Loucy (cell line): ENCODE data around the gene NSD2.

Experiments
- H2AFZ ChIP-seq: fragments of 200-600 bp; sonication (generic); 2 replicates; pipeline ENCODE4 v1.6.0; 2016; ENCODE audit warnings: antibody characterized with exemption, mild to moderate bottlenecking, low read length, moderate library complexity
- H3F3A ChIP-seq: fragments of 200-600 bp; 2 replicates; pipeline ENCODE4 v1.6.0; 2016; ENCODE audit warnings: antibody characterized with exemption, low read depth, mild to moderate bottlenecking
- H3K27me3 ChIP-seq: fragments of 200-600 bp; sonication (generic); 2 replicates; pipeline ENCODE4 v1.6.1; 2014; ENCODE audit warnings: low read length, mild to moderate bottlenecking; ENCODE audit not compliant: insufficient read depth, poor library complexity, severe bottlenecking
- H3K36me3 ChIP-seq: fragments of 200-600 bp; sonication (generic); 2 replicates; pipeline ENCODE4 v1.6.1; 2016; ENCODE audit warnings: low read length; ENCODE audit not compliant: insufficient read depth
- H3K4me1 ChIP-seq: fragments of 200-600 bp; sonication (generic); 2 replicates; pipeline ENCODE4 v1.5.1; 2014; ENCODE audit warnings: low read length, mild to moderate bottlenecking; ENCODE audit not compliant: insufficient read depth, poor library complexity, severe bottlenecking
- H3K4me2 ChIP-seq: fragments of 200-600 bp; sonication (generic); 2 replicates; pipeline ENCODE4 v1.6.0; 2014; ENCODE audit warnings: antibody characterized with exemption, low read length, low read depth, mild to moderate bottlenecking; ENCODE audit not compliant: poor library complexity, severe bottlenecking
- H3K4me3 ChIP-seq: fragments of 200-600 bp; sonication (generic); 2 replicates; pipeline ENCODE4 v1.5.1; 2014; ENCODE audit warnings: low read length, mild to moderate bottlenecking, mixed read lengths; ENCODE audit not compliant: poor library complexity, severe bottlenecking
- H3K79me2 ChIP-seq: fragments of 200-600 bp; sonication (generic); 2 replicates; pipeline ENCODE4 v1.6.1; 2014; ENCODE audit warnings: low read length; ENCODE audit not compliant: insufficient read depth
- H3K9ac ChIP-seq: fragments of 200-600 bp; sonication (generic); 2 replicates; pipeline ENCODE4 v1.6.0; 2014; ENCODE audit warnings: mild to moderate bottlenecking, low read depth, low read length, moderate library complexity; ENCODE audit not compliant: poor library complexity, severe bottlenecking
- H3K9me2 ChIP-seq: fragments of 200-600 bp; sonication (generic); replicated peaks from 2 replicates; pipeline ENCODE4 v1.6.1; 2016; ENCODE audit warnings: low read depth, low read length, mixed read lengths
- H3K9me3 ChIP-seq: fragments of 200-600 bp; sonication (generic); 2 replicates; pipeline ENCODE4 v1.6.1; 2014; ENCODE audit warnings: mild to moderate bottlenecking, antibody characterized with exemption, low read length, low read depth; ENCODE audit not compliant: insufficient read depth
- H4K20me1 ChIP-seq: fragments of 200-600 bp; sonication (generic); 2 replicates; pipeline ENCODE4 v1.6.0; 2014; ENCODE audit warnings: antibody characterized with exemption, low read length, mild to moderate bottlenecking; ENCODE audit not compliant: insufficient read depth, poor library complexity, severe bottlenecking
- EZH2phosphoT487 ChIP-seq: fragments of 200-600 bp; IDR thresholded peaks from 2 replicates; pipeline ENCODE4 v1.6.1; 2018; ENCODE audit warnings: antibody characterized with exemption, mild to moderate bottlenecking, moderate library complexity, borderline replicate concordance
- TF ChIP-seq, protein P1 (sequence below): fragments of 200-600 bp; sonication (generic); conservative IDR thresholded peaks from 2 replicates; pipeline ENCODE4 v1.5.1; 2014; ENCODE audit warnings: mild to moderate bottlenecking, antibody characterized with exemption, low read length

NSD2 gene

DNA sequence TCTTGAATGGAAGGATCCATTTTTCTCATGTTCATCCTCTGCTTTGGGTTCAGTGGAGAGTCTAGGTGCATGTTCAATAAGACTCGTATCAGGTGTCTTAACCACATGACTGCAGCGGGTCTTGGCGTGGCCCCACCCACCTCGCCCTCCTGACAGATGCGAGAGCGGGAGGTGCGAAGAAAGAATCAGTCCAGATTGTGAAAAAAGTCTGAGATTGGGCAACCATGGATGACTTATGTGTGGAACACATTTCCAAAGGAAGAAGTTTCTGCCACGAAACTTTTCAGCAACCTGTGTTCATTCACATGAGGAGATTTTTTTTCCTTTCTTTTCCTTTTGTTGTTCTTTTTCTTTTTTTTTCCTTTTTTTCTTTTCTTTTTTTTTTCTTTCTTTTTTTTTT is 66.8 kb downstream of the NSD2 start:
- H3K9me3 ChIP-seq = no peaks in the 10 kb centered on the region
- H3K9me2 ChIP-seq = no peaks in the 10 kb centered on the region
- no peaks in the 10 kb centered on the region for H3K27me3 ChIP-seq
- no peaks in the 10 kb centered on the region for H3K4me1 ChIP-seq
- H3K4me3 ChIP-seq = no peak overlapping the region
- no peak overlapping the region for H3K4me2 ChIP-seq
- H3K79me2 ChIP-seq = no peaks in the 10 kb centered on the region
- TF ChIP-seq, protein P1, sequence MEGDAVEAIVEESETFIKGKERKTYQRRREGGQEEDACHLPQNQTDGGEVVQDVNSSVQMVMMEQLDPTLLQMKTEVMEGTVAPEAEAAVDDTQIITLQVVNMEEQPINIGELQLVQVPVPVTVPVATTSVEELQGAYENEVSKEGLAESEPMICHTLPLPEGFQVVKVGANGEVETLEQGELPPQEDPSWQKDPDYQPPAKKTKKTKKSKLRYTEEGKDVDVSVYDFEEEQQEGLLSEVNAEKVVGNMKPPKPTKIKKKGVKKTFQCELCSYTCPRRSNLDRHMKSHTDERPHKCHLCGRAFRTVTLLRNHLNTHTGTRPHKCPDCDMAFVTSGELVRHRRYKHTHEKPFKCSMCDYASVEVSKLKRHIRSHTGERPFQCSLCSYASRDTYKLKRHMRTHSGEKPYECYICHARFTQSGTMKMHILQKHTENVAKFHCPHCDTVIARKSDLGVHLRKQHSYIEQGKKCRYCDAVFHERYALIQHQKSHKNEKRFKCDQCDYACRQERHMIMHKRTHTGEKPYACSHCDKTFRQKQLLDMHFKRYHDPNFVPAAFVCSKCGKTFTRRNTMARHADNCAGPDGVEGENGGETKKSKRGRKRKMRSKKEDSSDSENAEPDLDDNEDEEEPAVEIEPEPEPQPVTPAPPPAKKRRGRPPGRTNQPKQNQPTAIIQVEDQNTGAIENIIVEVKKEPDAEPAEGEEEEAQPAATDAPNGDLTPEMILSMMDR = no peak
- no peak for TF ChIP-seq EZH2phosphoT487
- peaks cover 75% of the 10 kb centered on the region for H3K36me3 ChIP-seq
- no peaks in the 10 kb centered on the region for H3F3A ChIP-seq
- H4K20me1 ChIP-seq = peaks cover 3% of the 10 kb centered on the region
- no peak overlapping the region for H3K9ac ChIP-seq
- H2AFZ ChIP-seq = no peak overlapping the region

DNA sequence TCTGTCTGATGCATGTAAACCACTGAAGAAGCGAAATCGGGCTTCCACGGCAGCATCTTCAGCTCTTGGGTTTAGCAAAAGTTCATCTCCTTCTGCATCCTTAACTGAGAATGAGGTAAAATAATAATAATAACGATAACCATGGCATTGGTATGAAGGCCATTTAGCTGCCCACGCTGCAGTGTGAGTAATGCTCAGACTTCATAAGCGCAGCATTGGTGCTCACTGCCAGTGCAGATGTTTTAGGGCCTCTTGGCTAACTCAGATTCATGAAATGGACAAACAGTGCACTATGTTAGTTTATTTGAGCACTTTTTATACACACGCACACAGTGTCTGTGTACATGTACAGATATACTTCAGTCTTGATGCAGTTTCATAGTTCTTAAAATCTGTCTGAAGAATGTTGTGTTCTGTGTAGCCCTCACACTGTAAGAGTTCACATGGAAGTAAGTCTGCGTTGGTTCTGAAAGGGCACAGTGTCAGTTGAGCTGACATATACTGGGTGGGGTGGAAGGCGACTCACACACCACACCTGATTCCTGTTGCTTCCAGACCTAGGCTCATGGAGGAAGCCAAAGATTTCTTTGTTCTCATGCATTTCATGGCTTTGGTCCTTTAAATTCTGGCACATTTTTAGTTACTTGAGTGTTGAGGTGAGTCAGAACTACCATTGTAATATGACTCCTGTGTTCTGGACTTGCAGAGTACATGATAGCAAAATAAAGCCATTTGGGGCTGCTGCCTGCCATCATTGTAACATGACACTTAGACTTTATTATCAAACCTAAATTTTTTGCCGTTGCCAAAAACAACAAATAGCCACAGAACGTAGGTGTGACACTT is 68.7 kb downstream of the NSD2 start:
- Histone ChIP-seq H3K79me2 (no peaks in the 10 kb centered on the region), H3K36me3 (peaks cover 89% of the 10 kb centered on the region)
- no peak for TF ChIP-seq EZH2phosphoT487

DNA sequence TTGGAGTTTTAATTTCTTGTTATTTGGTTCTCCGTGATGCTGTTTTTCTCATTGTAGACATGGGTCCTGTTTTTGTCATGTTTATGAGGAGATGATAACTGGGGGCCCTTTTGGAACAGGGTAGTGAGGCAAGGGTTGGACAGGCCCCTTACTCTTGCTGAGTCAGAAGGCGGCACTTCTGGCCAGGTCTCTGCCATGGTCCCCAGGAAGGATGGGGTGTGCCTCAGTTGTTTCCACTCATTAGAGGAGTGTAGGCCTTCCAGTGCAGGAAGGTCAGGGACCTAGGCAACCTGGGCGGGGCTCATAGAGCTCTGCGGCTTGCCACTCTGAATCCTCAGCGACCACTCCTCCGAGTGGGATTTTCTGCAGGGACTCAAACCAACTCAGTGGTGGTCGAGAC is 69.4 kb downstream of the NSD2 start:
- Histone ChIP-seq H3K27me3 (no peaks in the 10 kb centered on the region), H3K4me3 (no peak overlapping the region), H3K36me3 (peaks cover 87% of the 10 kb centered on the region), H3K9me2 (no peaks in the 10 kb centered on the region), H3K9me3 (no peaks in the 10 kb centered on the region), H3K4me2 (no peak overlapping the region), H3K79me2 (no peaks in the 10 kb centered on the region), H3F3A (no peaks in the 10 kb centered on the region), H2AFZ (no peak overlapping the region), H4K20me1 (peaks cover 3% of the 10 kb centered on the region), H3K4me1 (no peaks in the 10 kb centered on the region), H3K9ac (no peak overlapping the region)
- TF ChIP-seq, protein P1 = no peak

More for the DNA sequence above, 68.7 kb downstream of the NSD2 start:
- H2AFZ ChIP-seq = no peak overlapping the region
- no peaks in the 10 kb centered on the region for H3K4me1 ChIP-seq
- H3K9me2 ChIP-seq = no peaks in the 10 kb centered on the region
- H3K27me3 ChIP-seq = no peaks in the 10 kb centered on the region
- peaks cover 3% of the 10 kb centered on the region for H4K20me1 ChIP-seq
- H3K4me3 ChIP-seq = no peak overlapping the region
- no peak overlapping the region for H3K9ac ChIP-seq
- no peaks in the 10 kb centered on the region for H3F3A ChIP-seq
- H3K9me3 ChIP-seq = no peaks in the 10 kb centered on the region
- no peak overlapping the region for H3K4me2 ChIP-seq

DNA sequence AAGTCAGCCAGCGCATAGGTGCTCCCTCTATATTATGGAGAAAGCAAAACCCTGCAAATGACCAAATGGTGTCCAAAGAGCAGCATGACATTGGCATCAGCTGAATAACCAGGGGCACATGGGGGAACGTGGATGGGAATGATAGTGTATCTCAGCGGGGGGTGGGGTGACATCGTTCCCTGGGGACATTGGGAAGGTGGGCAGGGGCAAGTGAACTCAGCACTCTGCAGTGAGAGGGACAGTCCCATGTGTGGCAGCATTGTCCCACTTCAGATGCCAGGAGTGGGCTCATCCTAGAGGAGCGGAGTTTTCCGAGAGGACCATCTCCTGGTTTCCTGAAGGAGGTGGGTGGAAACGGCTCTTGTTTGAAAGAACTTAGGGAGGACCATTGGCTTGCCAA is 72.7 kb downstream of the NSD2 start:
- Histone ChIP-seq H3K4me1 (no peaks in the 10 kb centered on the region), H3K9me2 (no peaks in the 10 kb centered on the region), H3K9ac (no peak overlapping the region), H3K79me2 (no peaks in the 10 kb centered on the region), H3K4me2 (no peak overlapping the region), H3K27me3 (no peaks in the 10 kb centered on the region), H3K4me3 (no peak overlapping the region), H3K36me3 (peaks cover 89% of the 10 kb centered on the region), H3F3A (no peaks in the 10 kb centered on the region), H2AFZ (no peak overlapping the region), H3K9me3 (no peaks in the 10 kb centered on the region), H4K20me1 (peaks cover 3% of the 10 kb centered on the region)
- TF ChIP-seq, protein P1 = no peak
- TF ChIP-seq EZH2phosphoT487 = no peak
